Caco-2 (cell line): ENCODE results near the gene ACOT11. TPM values are rescaled to one million over a fixed set of nuclear protein-coding genes. Genes with fewer than 3 reads are reported as not detected.

Experiments
- BruUV-seq: library from RNA; stranded (reverse); fragments of 400-500 nt; replicated peaks from 2 replicates; lab custom pipeline; 2021; lab: Mats Ljungman, UMichigan
- CTCF ChIA-PET: fragments of 300-600 bp; sonication (Branson Sonifier 250); formaldehyde crosslinking; loops from one replicate; lab custom pipeline; 2022; ENCODE audit warnings: antibody characterized with exemption; lab: Charles Lee
- POLR2A ChIA-PET: fragments of 300-600 bp; sonication (Branson Sonifier 250); formaldehyde crosslinking; loops from one replicate; lab custom pipeline; 2022; ENCODE audit warnings: antibody characterized with exemption; lab: Charles Lee
- DNase-seq, 2 experiments: peaks; one replicate each; pipeline versions ENCODE4 v3.0.0 to v3.0.0-alpha.2; 2020 to 2022
- H3K27me3 ChIP-seq: replicated peaks from 2 replicates; pipeline ENCODE4 v1.6.0; 2011; ENCODE audit warnings: low read length; ENCODE audit not compliant: control insufficient read depth, insufficient read depth
- H3K36me3 ChIP-seq: 2 replicates; pipeline ENCODE4 v1.5.1; 2011; ENCODE audit warnings: low read length; ENCODE audit not compliant: control insufficient read depth, insufficient read depth
- H3K4me1 ChIP-seq: fragments of 250-450 bp; sonication (Bioruptor Pico); 2 replicates; pipeline ENCODE4 v1.5.1; 2020; ENCODE audit warnings: mild to moderate bottlenecking
- H3K4me3 ChIP-seq: 2 replicates; pipeline ENCODE4 v1.5.1; 2011; ENCODE audit warnings: low read depth, mild to moderate bottlenecking, control low read depth, low read length
- H3K9me3 ChIP-seq: fragments of 250-450 bp; sonication (Bioruptor Pico); 2 replicates; pipeline ENCODE4 v1.5.1; 2020; ENCODE audit warnings: mild to moderate bottlenecking, moderate library complexity
- H3K27ac Mint-ChIP-seq: one replicate; pipeline ENCODE4 v1.8.0; 2022; ENCODE audit warnings: mixed read lengths; ENCODE audit not compliant: unreplicated experiment
- H3K27me3 Mint-ChIP-seq: one replicate; pipeline ENCODE4 v1.8.0; 2022; ENCODE audit warnings: mixed read lengths; ENCODE audit not compliant: insufficient read depth, unreplicated experiment
- H3K36me3 Mint-ChIP-seq: one replicate; pipeline ENCODE4 v1.8.0; 2022; ENCODE audit warnings: mild to moderate bottlenecking, mixed read lengths; ENCODE audit not compliant: insufficient read depth, unreplicated experiment
- H3K4me1 Mint-ChIP-seq: one replicate; pipeline ENCODE4 v1.8.0; 2022; ENCODE audit warnings: low read depth, mixed read lengths; ENCODE audit not compliant: unreplicated experiment
- H3K4me3 Mint-ChIP-seq: one replicate; pipeline ENCODE4 v1.8.0; 2022; ENCODE audit warnings: mild to moderate bottlenecking, moderate library complexity, mixed read lengths; ENCODE audit not compliant: unreplicated experiment
- H3K9me3 Mint-ChIP-seq: one replicate; pipeline ENCODE4 v1.8.0; 2022; ENCODE audit warnings: mixed read lengths; ENCODE audit not compliant: unreplicated experiment
- intact Hi-C: fragments of 100-400 bp; cut with micrococcal nuclease; formaldehyde crosslinking; loops from one replicate; pipeline ENCODE4 v1.10.0; 2022; ENCODE audit not compliant: unreplicated experiment
- total RNA-seq: library from RNA; stranded (reverse); gene quantifications from 2 replicates; pipeline ENCODE4 v1.2.3, GENCODE V29; 2022
- TF ChIP-seq, protein P1 (sequence below), 2 experiments: fragments of 200-600 bp in 1 of 2; IDR thresholded peaks; 1 replicate in 1 of 2; 2 replicates in 1 of 2; pipeline versions ENCODE4 v1.5.1 to v1.8.0; 2011 to 2022; ENCODE audit warnings: antibody characterized with exemption in 1 of 2, control low read depth in 1 of 2, inconsistent platforms in 1 of 2, low read depth in 1 of 2, low read length in 1 of 2, mild to moderate bottlenecking in 1 of 2, moderate library complexity in 1 of 2; ENCODE audit not compliant: insufficient read depth in 1 of 2, severe bottlenecking in 1 of 2, unreplicated experiment in 1 of 2

The ACOT11 gene
- total RNA-seq, 1 experiment from 2014 or later = 4.1 TPM

DNA sequence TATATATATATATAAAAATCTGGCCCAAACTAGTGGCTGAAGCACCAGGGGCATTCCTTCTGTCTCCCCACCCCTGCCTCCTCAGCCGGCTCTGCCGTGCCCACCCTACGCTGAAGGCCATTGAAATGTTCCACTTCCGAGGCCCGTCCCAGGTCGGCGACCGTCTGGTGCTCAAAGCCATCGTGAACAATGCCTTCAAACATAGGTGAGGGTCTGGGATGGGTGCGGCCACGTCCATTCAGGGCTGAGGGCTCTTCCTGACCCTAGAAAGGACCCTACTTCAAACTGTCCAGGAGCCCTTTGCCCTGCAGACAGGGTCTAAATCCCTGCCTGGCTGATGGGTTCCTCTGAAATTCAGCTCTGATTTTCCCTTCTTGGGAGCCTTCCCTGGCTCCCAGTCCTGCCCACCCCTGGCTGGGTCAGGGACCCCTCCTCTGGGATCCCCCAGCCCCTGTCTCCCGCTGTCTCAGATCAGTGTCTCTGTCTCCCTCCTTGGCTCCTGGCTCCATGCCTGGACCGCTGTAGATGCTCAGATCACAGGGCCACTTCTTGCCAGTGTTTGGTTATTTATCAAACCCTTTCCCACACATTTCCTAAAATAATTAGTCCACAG lies 51.3 kb downstream of the ACOT11 start:
- intact Hi-C loops = no loop called here
- Histone ChIP-seq H3K9me3 (no peaks in the 10 kb centered on the region), H3K27me3 (no peaks in the 10 kb centered on the region), H3K36me3 (no peaks in the 10 kb centered on the region), H3K4me3 (no peak overlapping the region), H3K4me1 (no peaks in the 10 kb centered on the region)
- CTCF ChIA-PET = no interaction called here
- Mint-ChIP-seq H3K27me3 (no peaks in the 10 kb centered on the region), H3K9me3 (no peaks in the 10 kb centered on the region), H3K4me1 (no peaks in the 10 kb centered on the region), H3K4me3 (no peak overlapping the region), H3K36me3 (no peaks in the 10 kb centered on the region), H3K27ac (no peak overlapping the region)
- DNase-seq = no peak
- POLR2A ChIA-PET = no interaction called here
- no TSS peak for BruUV-seq
- TF ChIP-seq, protein P1, sequence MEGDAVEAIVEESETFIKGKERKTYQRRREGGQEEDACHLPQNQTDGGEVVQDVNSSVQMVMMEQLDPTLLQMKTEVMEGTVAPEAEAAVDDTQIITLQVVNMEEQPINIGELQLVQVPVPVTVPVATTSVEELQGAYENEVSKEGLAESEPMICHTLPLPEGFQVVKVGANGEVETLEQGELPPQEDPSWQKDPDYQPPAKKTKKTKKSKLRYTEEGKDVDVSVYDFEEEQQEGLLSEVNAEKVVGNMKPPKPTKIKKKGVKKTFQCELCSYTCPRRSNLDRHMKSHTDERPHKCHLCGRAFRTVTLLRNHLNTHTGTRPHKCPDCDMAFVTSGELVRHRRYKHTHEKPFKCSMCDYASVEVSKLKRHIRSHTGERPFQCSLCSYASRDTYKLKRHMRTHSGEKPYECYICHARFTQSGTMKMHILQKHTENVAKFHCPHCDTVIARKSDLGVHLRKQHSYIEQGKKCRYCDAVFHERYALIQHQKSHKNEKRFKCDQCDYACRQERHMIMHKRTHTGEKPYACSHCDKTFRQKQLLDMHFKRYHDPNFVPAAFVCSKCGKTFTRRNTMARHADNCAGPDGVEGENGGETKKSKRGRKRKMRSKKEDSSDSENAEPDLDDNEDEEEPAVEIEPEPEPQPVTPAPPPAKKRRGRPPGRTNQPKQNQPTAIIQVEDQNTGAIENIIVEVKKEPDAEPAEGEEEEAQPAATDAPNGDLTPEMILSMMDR (IDR thresholded peaks at IDR 0.05; ENCODE audit: insufficient read depth in 1 of 2, low read depth in 1 of 2, low read length in 1 of 2, severe bottlenecking in 1 of 2, unreplicated experiment in 1 of 2) = no peak

GRCh38 chr1:54600947-54601721 lies 53.1 kb downstream of the ACOT11 start:
- POLR2A ChIA-PET = no interaction called here

DNA sequence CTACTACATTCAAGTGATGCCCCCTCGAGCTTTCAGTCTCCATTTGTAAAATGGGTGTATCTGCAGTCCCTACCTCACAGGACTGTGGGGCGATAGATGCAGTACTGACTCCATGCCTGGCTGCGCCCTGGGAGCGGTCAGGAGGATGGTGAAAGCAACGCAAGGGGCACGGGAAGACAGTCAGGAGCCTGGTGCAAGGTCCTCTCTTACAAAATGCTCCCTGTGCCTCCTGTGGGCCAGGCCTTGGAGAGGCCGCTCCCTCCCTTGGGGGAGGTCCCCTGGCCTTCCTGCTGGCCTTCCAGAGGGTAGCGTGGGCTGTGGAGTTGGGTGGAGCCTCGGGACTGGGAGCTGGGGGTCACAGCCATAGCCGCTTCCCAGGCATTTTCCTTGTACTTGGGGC lies 53.7 kb downstream of the ACOT11 start:
- no TSS peak for BruUV-seq
- intact Hi-C loops = no loop called here
- no peaks in the 10 kb centered on the region for H3K9me3 ChIP-seq
- no peak overlapping the region for H3K4me3 Mint-ChIP-seq
- ChIA-PET POLR2A (no interaction called here), CTCF (no interaction called here)
- H3K4me1 Mint-ChIP-seq = no peaks in the 10 kb centered on the region
- H3K27me3 Mint-ChIP-seq = no peaks in the 10 kb centered on the region
- no peak overlapping the region for H3K4me3 ChIP-seq
- TF ChIP-seq, protein P1 (IDR thresholded peaks at IDR 0.05; ENCODE audit: insufficient read depth in 1 of 2, low read depth in 1 of 2, low read length in 1 of 2, severe bottlenecking in 1 of 2, unreplicated experiment in 1 of 2) = no peak
- H3K36me3 Mint-ChIP-seq = peaks cover 5% of the 10 kb centered on the region
- H3K4me1 ChIP-seq = no peaks in the 10 kb centered on the region
- H3K36me3 ChIP-seq = no peaks in the 10 kb centered on the region
- H3K27me3 ChIP-seq = no peaks in the 10 kb centered on the region
- H3K9me3 Mint-ChIP-seq = no peaks in the 10 kb centered on the region
- DNase-seq = no peak
- H3K27ac Mint-ChIP-seq = no peak overlapping the region

More at GRCh38 chr1:54600947-54601721, 53.1 kb downstream of the ACOT11 start:
- Mint-ChIP-seq H3K4me3 (no peak overlapping the region), H3K27me3 (no peaks in the 10 kb centered on the region), H3K9me3 (no peaks in the 10 kb centered on the region), H3K4me1 (no peaks in the 10 kb centered on the region), H3K27ac (no peak overlapping the region), H3K36me3 (peaks cover 5% of the 10 kb centered on the region)
- intact Hi-C loops = no loop called here
- no peaks in the 10 kb centered on the region for H3K36me3 ChIP-seq
- no peaks in the 10 kb centered on the region for H3K27me3 ChIP-seq
- DNase-seq = no peak
- H3K9me3 ChIP-seq = no peaks in the 10 kb centered on the region
- no TSS peak for BruUV-seq
- TF ChIP-seq, protein P1 (IDR thresholded peaks at IDR 0.05; ENCODE audit: insufficient read depth in 1 of 2, low read depth in 1 of 2, low read length in 1 of 2, severe bottlenecking in 1 of 2, unreplicated experiment in 1 of 2) = no peak
- H3K4me1 ChIP-seq = no peaks in the 10 kb centered on the region
- CTCF ChIA-PET = no interaction called here
- H3K4me3 ChIP-seq = no peak overlapping the region
